OCI-LY7 (cell line): ENCODE results near the gene ZNF557.

ENCODE experiments used
- CTCF ChIP-seq: fragments of 200-600 bp; sonication (generic); conservative IDR thresholded peaks from 2 replicates; pipeline ENCODE4 v1.5.1; 2014; ENCODE audit warnings: mild to moderate bottlenecking, antibody characterized with exemption, low read length, moderate library complexity, mixed read lengths
- EZH2phosphoT487 ChIP-seq: fragments of 200-600 bp; sonication (generic); IDR thresholded peaks from 2 replicates; pipeline ENCODE4 v1.6.1; 2018; ENCODE audit warnings: low read depth, borderline replicate concordance, mild to moderate bottlenecking, mixed run types, antibody characterized with exemption, low read length, moderate library complexity, mixed read lengths

DNA sequence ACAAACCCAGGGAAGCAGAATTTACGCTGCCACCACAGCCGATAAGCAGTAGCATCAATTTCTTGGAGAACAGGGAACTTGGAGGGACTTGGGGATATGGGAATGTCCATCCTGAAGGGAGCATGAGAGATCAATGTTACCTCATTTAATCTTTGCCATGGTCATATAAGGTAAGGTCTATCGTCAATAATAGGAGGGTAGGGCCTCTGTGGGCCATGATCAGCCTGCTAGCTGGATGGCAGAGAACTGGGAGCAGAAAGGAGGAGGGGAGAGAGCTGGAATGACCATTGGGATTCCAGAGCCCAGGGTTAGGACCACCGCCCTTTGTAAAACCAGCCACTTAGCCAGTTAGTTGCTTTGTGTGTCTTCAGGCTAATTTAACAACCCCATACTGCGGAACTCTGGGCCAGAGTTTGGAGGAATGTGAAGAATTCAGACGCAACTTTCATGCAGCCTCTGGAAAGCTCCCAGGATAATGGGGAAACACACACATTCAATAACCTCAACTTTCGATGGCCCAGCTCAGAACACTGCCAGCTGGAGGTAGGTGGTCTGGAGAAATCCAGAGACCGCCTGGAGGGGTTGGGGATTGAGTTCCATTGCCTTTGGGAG, 40.3 kb downstream of the ZNF557 start:
- TF ChIP-seq CTCF (no peak), EZH2phosphoT487 (no peak)
